Hepatocyte (in vitro differentiated cells): Measurements from ENCODE around the gene GRK5. TPM values are rescaled to one million over a fixed set of nuclear protein-coding genes. Genes with fewer than 3 reads are reported as not detected.
A peak's percentile ranks its signal among the peaks of the same experiment; 100 is the strongest.

Source experiments
- DNase-seq: peaks from one replicate; pipeline ENCODE4 v3.0.0-alpha.2; 2016; ENCODE audit warnings: low spot score
- H2AFZ ChIP-seq: fragments of 200-600 bp; sonication (generic); 2 replicates; pipeline ENCODE4 v1.6.0; 2016; ENCODE audit warnings: antibody characterized with exemption, mild to moderate bottlenecking
- H3K27ac ChIP-seq: fragments of 200-600 bp; sonication (generic); 2 replicates; pipeline ENCODE4 v1.5.1; 2016; ENCODE audit warnings: mild to moderate bottlenecking
- H3K27me3 ChIP-seq: fragments of 200-600 bp; sonication (generic); 2 replicates; pipeline ENCODE4 v1.6.1; 2016
- H3K36me3 ChIP-seq: fragments of 200-600 bp; sonication (generic); replicated peaks from 2 replicates; pipeline ENCODE4 v1.5.1; 2016; ENCODE audit warnings: low read depth; ENCODE audit not compliant: insufficient read depth
- H3K4me1 ChIP-seq: fragments of 200-600 bp; sonication (generic); 2 replicates; pipeline ENCODE4 v1.5.1; 2016; ENCODE audit warnings: mild to moderate bottlenecking, moderate library complexity; ENCODE audit not compliant: insufficient read depth
- H3K4me2 ChIP-seq: fragments of 200-600 bp; sonication (generic); 2 replicates; pipeline ENCODE4 v1.6.0; 2016
- H3K4me3 ChIP-seq: fragments of 200-600 bp; sonication (generic); 2 replicates; pipeline ENCODE4 v1.5.1; 2016; ENCODE audit warnings: mild to moderate bottlenecking
- H3K79me2 ChIP-seq: fragments of 200-600 bp; sonication (generic); 2 replicates; pipeline ENCODE4 v1.6.0; 2017; ENCODE audit warnings: mild to moderate bottlenecking
- H3K9me2 ChIP-seq: fragments of 200-600 bp; sonication (generic); replicated peaks from 2 replicates; pipeline ENCODE4 v1.6.0; 2017; ENCODE audit warnings: mild to moderate bottlenecking; ENCODE audit not compliant: insufficient read depth
- H3K9me3 ChIP-seq: fragments of 200-600 bp; sonication (generic); 2 replicates; pipeline ENCODE4 v1.5.1; 2016; ENCODE audit warnings: low read depth, mild to moderate bottlenecking
- H4K20me1 ChIP-seq: fragments of 200-600 bp; sonication (generic); 2 replicates; pipeline ENCODE4 v1.6.0; 2016; ENCODE audit warnings: mild to moderate bottlenecking; ENCODE audit not compliant: insufficient read depth, poor library complexity, severe bottlenecking
- CTCF ChIP-seq: fragments of 200-600 bp; sonication (generic); IDR thresholded peaks from 2 replicates; pipeline ENCODE4 v1.5.1; 2016; ENCODE audit warnings: antibody characterized with exemption, mild to moderate bottlenecking; ENCODE audit not compliant: poor library complexity
- EZH2 ChIP-seq: fragments of 200-600 bp; sonication (generic); IDR thresholded peaks from 2 replicates; pipeline ENCODE4 v1.6.1; 2016; ENCODE audit warnings: antibody characterized with exemption, mild to moderate bottlenecking, borderline replicate concordance
- EZH2phosphoT487 ChIP-seq: fragments of 200-600 bp; sonication (generic); IDR thresholded peaks from one replicate; pipeline ENCODE4 v1.6.1; 2018; ENCODE audit warnings: antibody characterized with exemption, mild to moderate bottlenecking, low read depth, moderate library complexity; ENCODE audit not compliant: unreplicated experiment, severe bottlenecking
- WGBS: methylation state at CpG from one replicate; pipeline ENCODE4 v1.1.6; 2016; ENCODE audit warnings: low lambda C conversion rate; ENCODE audit errors: missing lambda C conversion rate; 5-methylcytosine and 5-hydroxymethylcytosine counted together
- polyA plus RNA-seq: library from polyadenylated mRNA; unstranded; fragments of >200 nt; fragmentation: Nextera tagmentation; extraction: Ambion mirVana; gene quantifications from 2 replicates; pipeline ENCODE4 v1.2.1, GENCODE V29; 2016
- total RNA-seq: library from RNA; depleted of rRNA; stranded (reverse); fragments of >200 nt; gene quantifications from 2 replicates; pipeline ENCODE4 v1.2.3, GENCODE V29; 2014

The GRK5 gene
- total and polyA plus RNA-seq, 2 experiments from 2014 or later, result 7.6 to 19.9 TPM

- TF ChIP-seq CTCF (peak; percentile 62), EZH2phosphoT487 (no peak)
- H2AFZ ChIP-seq, result peak overlapping the region; percentile 55
- H3K27ac ChIP-seq, result peak overlapping the region; percentile 99
- H3K4me3 ChIP-seq, result peak overlapping the region; percentile 89
- under 1% methylated on average over 84 of the region's 97 CpGs for WGBS
- H3K36me3 ChIP-seq, result no peaks in the 10 kb centered on the region
- H3K4me2 ChIP-seq, result peak overlapping the region; percentile 84
- H3K79me2 ChIP-seq, result peaks cover 29% of the 10 kb centered on the region
- DNase-seq, result peak; percentile 90
- H4K20me1 ChIP-seq, result no peaks in the 10 kb centered on the region
- H3K9me3 ChIP-seq, result no peaks in the 10 kb centered on the region
- no peaks in the 10 kb centered on the region for H3K9me2 ChIP-seq
- H3K27me3 ChIP-seq, result no peaks in the 10 kb centered on the region
- peaks cover 22% of the 10 kb centered on the region for H3K4me1 ChIP-seq
Measured at GRCh38 chr10:119206603-119207365, 587 bp upstream of the GRK5 start.

GRCh38 chr10:119207713-119208552 is 562 bp downstream of the GRK5 start:
- WGBS, result under 1% methylated on average over 54 of the region's 62 CpGs
- peak overlapping the region; percentile 92 for H3K27ac ChIP-seq
- no peaks in the 10 kb centered on the region for H3K9me2 ChIP-seq
- H3K4me2 ChIP-seq, result peak overlapping the region; percentile 83
- H3K27me3 ChIP-seq, result no peaks in the 10 kb centered on the region
- H3K9me3 ChIP-seq, result no peaks in the 10 kb centered on the region
- peaks cover 39% of the 10 kb centered on the region for H3K79me2 ChIP-seq
- no peaks in the 10 kb centered on the region for H3K36me3 ChIP-seq
- H2AFZ ChIP-seq, result peak overlapping the region; percentile 35
- no peak for TF ChIP-seq EZH2
- no peaks in the 10 kb centered on the region for H4K20me1 ChIP-seq
- peak; percentile 73 for DNase-seq
- H3K4me3 ChIP-seq, result peak overlapping the region; percentile 71
- peaks cover 34% of the 10 kb centered on the region for H3K4me1 ChIP-seq

- 26% methylated on average over 3 of the region's 3 CpGs for WGBS
- peaks cover 45% of the 10 kb centered on the region for H3K79me2 ChIP-seq
- peak overlapping the region; percentile 83 for H3K4me2 ChIP-seq
- no peaks in the 10 kb centered on the region for H3K27me3 ChIP-seq
- H4K20me1 ChIP-seq, result no peaks in the 10 kb centered on the region
- no peaks in the 10 kb centered on the region for H3K36me3 ChIP-seq
- no peak for TF ChIP-seq EZH2
- peak overlapping the region; percentile 71 for H3K4me3 ChIP-seq
- no peak for DNase-seq
- H2AFZ ChIP-seq, result peak overlapping the region; percentile 35
- H3K9me3 ChIP-seq, result no peaks in the 10 kb centered on the region
- peaks cover 36% of the 10 kb centered on the region for H3K4me1 ChIP-seq
- no peaks in the 10 kb centered on the region for H3K9me2 ChIP-seq
- peak overlapping the region; percentile 92 for H3K27ac ChIP-seq
Measured at GRCh38 chr10:119208553-119208940, 1.2 kb downstream of the GRK5 start.

- no peak overlapping the region for H2AFZ ChIP-seq
Measured at GRCh38 chr10:119209035-119209735, 1.8 kb downstream of the GRK5 start.

More at GRCh38 chr10:119209035-119209735, 1.8 kb downstream of the GRK5 start:
- no peaks in the 10 kb centered on the region for H3K9me3 ChIP-seq
- H4K20me1 ChIP-seq, result no peaks in the 10 kb centered on the region
- peak; percentile 78 for DNase-seq
- peak overlapping the region; percentile 83 for H3K4me2 ChIP-seq
- TF ChIP-seq EZH2 (no peak), CTCF (peak; percentile 68)
- no peaks in the 10 kb centered on the region for H3K9me2 ChIP-seq
- H3K27me3 ChIP-seq, result no peaks in the 10 kb centered on the region
- 18% methylated on average over 15 of the region's 15 CpGs for WGBS
- H3K4me3 ChIP-seq, result peak overlapping the region; percentile 71
- no peaks in the 10 kb centered on the region for H3K36me3 ChIP-seq
- peaks cover 52% of the 10 kb centered on the region for H3K79me2 ChIP-seq
- peak overlapping the region; percentile 92 for H3K27ac ChIP-seq
- H3K4me1 ChIP-seq, result peaks cover 36% of the 10 kb centered on the region
